NCI-H187 (cell line): Measurements from ENCODE around the gene OR10C1.
"Not testable (repeated sequence)": the region's sequence is repeated elsewhere in the genome, so short reads cannot be mapped to it uniquely, and the experiment has no call there.

Experiments
- DNase-seq, 2 experiments: peaks; one replicate each; lab custom pipeline; 2025; lab: John Stamatoyannopoulos, UW

OR10C1 gene, protein sequence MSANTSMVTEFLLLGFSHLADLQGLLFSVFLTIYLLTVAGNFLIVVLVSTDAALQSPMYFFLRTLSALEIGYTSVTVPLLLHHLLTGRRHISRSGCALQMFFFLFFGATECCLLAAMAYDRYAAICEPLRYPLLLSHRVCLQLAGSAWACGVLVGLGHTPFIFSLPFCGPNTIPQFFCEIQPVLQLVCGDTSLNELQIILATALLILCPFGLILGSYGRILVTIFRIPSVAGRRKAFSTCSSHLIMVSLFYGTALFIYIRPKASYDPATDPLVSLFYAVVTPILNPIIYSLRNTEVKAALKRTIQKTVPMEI

GRCh38 chr6:29439006-29439405, at the start of gene OR10C1:
TSS of gene OR10C1 (plus strand) at chr6:29439306. CDS start at chr6:29440016, 710 bp downstream.
- no peak for DNase-seq

DNA sequence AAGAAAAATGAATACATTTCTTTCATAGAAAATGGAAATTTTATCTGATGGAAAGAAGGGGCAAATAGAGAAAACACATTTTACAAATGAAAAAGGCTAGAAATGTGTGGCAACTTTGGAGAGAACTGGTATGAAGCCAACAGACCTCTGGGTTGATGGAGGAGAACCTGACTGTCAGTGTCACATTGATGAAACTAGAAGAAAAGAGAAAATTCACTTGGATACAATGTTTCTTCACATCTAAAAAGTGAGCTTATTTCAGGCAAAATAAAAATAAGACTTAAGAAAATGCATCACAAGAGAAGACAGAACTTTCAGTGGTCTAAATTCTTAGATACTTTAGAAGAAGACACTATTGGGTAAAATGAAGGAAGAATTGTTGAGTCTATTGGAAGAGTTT, 43.8 kb upstream of the OR10C1 start, which contains the start of gene OR12D2:
Gene OR12D2, plus strand, starts transcription at position 301 of the 400 bp plus-strand sequence. CDS start 1,069 bp downstream, outside the sequence.
- no peak for DNase-seq

DNA sequence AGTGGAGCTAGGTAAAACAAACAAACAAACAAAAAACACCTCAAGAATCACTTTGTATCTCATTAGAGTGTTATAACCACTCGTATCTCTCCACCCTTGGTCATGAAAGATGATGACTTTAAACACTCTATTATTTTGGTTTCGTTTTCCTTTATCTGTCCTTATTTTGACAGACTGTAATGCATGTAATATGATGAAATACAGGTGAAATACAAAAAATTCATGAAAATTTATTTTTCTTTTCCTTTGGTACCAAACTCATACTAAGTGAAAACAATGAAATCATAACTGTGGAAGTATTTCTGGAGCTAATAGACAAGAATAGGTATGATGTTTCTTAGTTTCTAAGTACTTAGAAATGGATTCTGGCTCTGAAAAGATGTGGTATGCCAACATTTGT, 39.6 kb upstream of the OR10C1 start:
- no peak for DNase-seq

GRCh38 chr6:29403801-29404200, 35.3 kb upstream of the OR10C1 start:
- DNase-seq, result no peak

GRCh38 chr6:29414588-29414987, 24.5 kb upstream of the OR10C1 start, which contains the start of gene OR12D1:
TSS of gene OR12D1 (plus strand) at chr6:29414928.
- DNase-seq, result no peak

DNA sequence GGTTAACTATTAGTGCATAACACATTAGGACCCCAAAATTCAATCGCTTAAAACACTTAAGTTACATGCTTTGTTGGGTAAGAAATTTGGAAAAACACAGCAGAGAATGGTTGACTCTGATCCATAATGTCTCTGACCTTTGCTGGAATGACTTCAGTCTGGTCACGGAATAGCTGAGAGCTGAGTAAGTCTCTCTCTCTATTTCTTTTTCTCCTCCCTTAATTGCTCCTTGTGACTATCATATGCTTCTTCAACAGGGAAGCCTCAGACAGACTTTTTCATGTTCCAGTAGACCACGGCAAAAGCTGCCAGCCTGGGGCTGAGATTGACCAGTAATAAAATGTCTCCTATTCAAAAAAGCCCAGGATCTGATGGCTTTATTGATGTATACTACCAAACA, 19.6 kb upstream of the OR10C1 start:
- no peak for DNase-seq

GRCh38 chr6:29424168-29424567, 14.9 kb upstream of the OR10C1 start:
- DNase-seq, result no peak

DNA sequence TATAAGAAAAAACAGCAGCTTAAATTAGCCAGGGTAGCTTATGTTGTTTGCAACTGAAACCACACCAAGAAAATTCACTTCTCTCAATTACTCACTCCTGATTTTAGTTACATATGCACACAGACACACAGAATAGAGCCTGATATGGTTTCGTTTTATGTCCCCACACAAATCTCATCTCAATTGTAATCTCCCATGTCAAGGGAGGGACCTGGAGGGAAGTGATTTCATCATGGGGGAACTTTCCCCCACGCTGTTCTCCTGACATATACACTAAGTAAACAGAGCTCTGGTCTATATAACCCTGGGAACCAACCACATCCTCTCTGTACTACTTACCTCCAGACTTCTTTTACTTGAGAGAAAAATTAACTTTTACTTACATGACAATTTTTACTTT, 14.5 kb upstream of the OR10C1 start:
- DNase-seq, result no peak

DNA sequence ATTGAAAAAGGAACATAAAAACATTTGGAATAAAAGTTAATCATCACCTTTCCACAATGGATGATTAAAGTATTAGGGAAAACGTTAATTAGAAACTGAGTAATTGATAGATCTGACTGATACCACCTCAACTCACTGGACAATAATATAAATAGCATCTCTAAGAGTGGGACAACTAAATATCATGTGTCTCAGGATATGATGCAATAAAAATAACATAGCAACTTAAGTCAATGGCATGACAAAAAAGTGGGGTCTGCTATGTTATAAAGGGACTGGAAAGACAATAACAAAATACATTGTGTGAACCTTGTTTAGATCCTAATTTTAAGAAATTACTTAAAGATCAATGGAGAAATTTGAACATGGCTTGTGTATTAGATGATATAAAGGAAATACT, 14.0 kb upstream of the OR10C1 start:
- DNase-seq, result no peak

DNA sequence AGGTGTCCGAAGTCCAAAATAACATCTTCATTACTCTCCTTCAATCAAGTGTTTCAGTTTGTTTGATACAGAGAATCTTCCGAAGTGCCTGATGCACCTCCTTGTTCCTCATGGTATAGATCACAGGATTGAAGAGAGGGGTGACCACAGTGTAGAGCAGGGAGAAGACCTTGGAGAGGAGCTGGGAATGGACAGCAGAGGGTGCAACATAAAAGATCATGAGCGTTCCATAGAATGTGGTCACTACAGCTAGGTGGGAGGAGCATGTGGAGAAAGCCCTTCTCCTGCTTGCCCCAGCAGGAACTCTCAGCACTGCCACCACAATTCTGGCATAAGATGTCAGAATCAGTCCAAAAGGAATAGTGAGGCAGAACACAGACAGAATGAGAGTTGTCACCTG, 12.5 kb upstream of the OR10C1 start:
- no peak for DNase-seq

- DNase-seq, result not testable (repeated sequence)
These were observed 2.4 kb upstream of the OR10C1 start for GRCh38 chr6:29436730-29437129.

DNA sequence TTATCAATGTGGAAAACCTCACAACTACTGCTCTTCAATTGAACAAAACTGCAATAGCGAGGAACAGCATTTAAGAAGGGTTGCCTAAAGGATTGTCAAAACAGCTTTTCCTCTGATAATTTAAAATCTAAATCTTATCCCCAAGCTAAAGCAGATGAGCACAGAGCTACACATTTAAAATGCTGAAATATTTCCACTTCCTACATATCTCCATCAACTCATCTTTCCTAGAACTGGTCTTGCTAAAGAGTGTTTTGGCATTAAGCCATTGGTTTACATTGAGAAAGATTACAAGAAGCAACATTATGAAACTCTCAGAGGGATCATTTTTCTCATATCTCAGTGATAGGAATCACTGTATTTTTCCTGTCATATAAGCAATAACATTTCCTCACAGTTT, 3.6 kb downstream of the OR10C1 start:
- no peak for DNase-seq

- DNase-seq, result not testable (repeated sequence)
These were observed 4.9 kb downstream of the OR10C1 start for GRCh38 chr6:29444031-29444430.

DNA sequence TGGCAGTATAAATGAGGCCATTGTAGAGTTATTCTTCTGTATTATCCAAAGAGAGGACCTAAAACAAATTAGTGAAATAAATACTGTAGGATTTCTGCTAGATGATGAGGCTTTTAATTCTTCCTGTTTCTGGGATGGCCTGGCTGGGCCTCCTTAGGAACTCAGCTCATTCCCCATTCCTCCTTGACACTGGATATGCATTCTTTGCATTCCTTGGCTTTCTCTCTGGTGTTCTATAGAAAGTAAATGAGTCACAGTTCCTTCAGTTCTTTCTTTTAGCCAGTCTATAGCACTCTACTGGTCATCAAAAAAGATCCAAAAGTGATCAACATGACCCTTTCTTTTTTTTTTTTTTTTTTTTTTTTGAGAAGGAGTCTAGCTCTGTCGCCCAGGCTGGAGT, 8.6 kb downstream of the OR10C1 start:
- DNase-seq, result no peak

DNA sequence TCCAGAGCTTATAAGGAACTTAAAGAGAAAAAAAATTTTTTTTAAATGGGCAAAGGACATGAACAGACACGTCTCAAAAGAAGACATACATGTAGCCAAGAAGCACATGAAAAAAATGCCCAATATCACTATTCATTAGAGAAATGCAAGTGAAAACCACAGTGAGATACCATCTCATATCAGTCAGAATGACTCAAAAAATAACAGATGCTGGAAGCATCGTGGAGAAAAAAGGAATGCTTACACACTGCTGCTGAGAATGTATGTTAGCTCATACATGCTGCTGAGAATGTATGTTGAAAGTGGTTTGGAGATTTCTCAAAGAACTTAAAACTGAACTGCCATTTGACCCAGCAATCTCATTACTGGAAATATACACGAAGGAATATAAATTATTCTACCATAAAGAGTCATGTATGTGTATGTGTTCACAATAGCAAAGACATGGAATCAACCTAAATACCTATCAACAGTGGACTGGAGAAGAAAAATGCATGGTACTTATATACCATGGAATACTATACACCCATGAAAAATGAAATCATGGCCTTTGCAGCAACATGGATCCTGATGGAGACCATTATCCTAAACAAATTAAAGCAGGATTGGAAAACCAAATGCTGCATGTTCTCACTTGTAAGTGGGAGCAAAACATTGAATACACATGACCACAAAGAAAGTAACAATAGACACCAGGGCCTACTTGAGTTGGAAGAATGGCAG, 12.5 kb downstream of the OR10C1 start:
- no peak for DNase-seq

- DNase-seq, result no peak
These were observed 17.9 kb downstream of the OR10C1 start, which contains the start of the genes OR11A1 and OR2H1 for GRCh38 chr6:29456971-29457370. TSS of gene OR11A1 (minus strand) at chr6:29457071. CDS start at chr6:29427641, 29,430 bp downstream. TSS of gene OR2H1 (plus strand) at chr6:29457155. CDS start at chr6:29461770, 4,615 bp downstream.

GRCh38 chr6:29461021-29461814, 22.1 kb downstream of the OR10C1 start:
- DNase-seq, result no peak

- no peak for DNase-seq
These were observed 22.9 kb downstream of the OR10C1 start for GRCh38 chr6:29462022-29462421.

- no peak for DNase-seq
These were observed 26.2 kb downstream of the OR10C1 start for GRCh38 chr6:29465279-29465678.

DNA sequence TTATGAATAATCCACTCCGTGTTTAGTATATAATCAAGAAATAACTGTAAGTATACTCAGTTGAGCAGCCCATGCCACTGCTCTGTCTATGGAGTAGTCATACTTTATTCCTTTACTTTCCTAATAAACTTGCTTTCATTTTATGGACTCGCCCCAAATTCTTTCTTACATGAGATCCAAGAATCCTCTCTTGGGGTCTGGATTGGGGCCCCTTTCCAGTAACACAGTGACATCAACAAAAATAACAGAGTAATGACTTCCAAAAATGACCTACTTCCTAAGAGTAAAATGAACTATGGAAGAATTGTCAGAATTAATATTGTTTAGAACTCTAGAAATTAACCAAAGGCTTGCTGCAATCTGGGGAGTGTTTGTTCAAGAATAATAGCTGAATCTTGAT, 26.7 kb downstream of the OR10C1 start:
- DNase-seq, result no peak

DNA sequence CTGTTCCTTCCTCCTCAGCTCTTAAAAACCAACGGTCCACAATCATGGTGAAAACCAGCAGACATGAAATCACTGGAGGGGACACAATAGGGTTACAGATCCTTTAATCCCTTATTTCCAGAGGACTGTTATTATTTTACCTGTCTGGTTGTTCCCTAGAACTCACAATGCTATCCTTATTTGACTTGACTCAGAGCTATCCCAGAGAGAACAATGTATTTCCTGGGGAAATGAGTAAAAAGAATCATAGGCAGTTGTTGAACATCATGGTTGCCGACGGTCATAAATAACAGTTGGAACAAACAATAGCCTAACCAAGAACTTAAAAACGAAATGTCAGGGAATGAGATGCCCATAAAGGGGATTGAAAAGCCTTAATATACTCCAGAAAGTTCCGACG, 27.1 kb downstream of the OR10C1 start:
- no peak for DNase-seq

DNA sequence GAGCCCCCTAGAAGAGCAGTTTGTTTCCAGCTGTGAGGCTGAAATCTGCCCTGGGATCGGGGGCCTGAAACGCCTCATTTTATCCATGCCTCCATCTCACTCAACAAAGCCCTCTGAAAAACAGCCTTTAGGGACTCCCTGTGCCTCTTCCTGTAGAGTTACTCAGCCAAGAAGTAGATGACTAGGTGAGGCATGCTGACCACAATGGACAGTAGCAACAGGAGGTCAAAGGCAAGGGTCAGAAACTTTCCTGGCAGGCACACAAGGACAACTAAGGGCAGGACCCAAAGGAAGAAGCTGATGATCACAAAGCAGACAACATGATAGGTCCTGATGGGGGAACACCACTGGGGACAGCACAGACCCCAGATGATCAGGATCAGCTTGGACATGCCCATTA, 35.9 kb downstream of the OR10C1 start:
- no peak for DNase-seq
